Stimulated activated naive CD8-positive, alpha-beta T cell treated with anti-CD3 and anti-CD28 coated beads, Interleukin-15, Interleukin-2, amounts not matched to agents 100 U/mL and 50 U/mL, for 24 hours (primary cell): ENCODE data around the gene ACKR4.

Experiments
- ATAC-seq: fragments of 150-1000 bp; cut with Tn5 transposase; one replicate; pipeline ENCODE4 v1.10.0; 2021
- DNase-seq: peaks from one replicate; pipeline ENCODE4 v3.0.0; 2021

The ACKR4 gene

DNA sequence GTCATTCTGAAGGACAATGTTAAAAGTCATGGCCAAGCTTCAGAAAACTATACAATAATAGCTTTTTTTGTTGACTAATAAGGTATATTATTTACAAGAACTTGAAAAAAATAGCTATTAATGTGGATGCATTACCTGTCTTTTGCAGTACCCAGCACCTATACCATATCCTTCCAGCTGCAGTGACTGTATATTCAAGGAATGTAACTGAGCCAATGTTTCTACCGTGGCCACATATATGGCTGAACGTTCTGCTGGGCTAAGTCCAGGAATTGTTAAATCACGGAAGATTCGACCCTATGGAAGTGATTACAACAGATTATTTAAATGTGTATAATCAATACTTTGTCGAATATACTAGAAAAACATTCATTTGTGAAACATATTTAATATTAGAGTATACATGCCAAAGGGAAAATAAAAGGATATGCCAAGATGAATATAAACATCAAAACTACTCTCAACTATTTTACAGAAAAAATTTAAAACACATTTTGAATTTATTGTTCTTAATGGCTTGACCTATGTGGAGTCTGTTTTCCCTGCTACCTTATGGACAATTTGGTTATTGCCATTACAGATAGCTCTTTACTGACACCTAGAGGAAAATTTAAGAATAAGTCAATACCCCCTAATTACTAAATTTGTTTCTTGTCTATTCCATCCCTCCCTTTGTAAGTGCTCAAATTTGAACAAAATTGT lies 44.9 kb downstream of the ACKR4 start:
- no peak for DNase-seq
- no peak for ATAC-seq

DNA sequence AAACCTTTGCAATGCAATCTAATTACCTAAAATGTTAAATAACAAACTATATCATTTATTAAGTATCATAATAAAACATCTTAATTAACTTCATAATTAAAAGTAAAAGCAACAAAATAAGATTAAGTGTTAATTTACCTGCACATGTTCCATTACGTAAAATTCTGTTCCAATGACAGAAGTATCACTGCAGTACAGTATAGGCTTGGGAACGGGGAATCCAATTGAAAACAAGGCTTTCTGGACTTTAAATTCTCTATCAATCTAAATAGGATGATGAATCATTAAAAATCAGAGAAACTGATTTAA lies 45.4 kb downstream of the ACKR4 start:
- DNase-seq = no peak
- ATAC-seq = no peak

DNA sequence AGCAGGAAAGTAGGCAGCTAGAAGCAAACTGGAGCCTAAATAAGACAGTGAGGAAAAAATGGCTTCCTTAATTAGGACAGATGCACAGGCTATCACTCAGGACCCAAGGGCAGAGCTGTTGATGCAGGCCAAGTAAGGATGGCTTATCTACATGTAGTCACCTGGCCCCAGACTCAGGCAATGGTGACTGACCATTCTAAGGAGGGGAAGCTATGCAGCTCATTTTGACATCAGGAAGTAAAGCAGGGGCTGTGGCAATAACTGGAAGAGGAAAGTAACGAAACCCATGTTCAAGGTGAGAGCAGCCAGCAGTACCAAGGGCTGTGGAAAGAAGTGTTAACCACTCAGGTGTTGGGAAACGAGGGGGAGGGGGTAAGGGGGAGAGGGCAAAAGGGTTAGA lies 46.3 kb downstream of the ACKR4 start:
- DNase-seq (no peak), ATAC-seq (no peak)

GRCh38 chr3:132645058-132645457 lies 48.0 kb downstream of the ACKR4 start:
- ATAC-seq (no peak), DNase-seq (no peak)

GRCh38 chr3:132650153-132650552 lies 53.1 kb downstream of the ACKR4 start:
- ATAC-seq = no peak
- DNase-seq = no peak
